ENCODE measurements around the gene DPM3.

The DPM3 gene

GRCh38 chr1:155145491-155145890, 5.2 kb upstream of the DPM3 start:
- no peak for DNase-seq

- no peak for DNase-seq
Measured at GRCh38 chr1:155141749-155142148, 1.4 kb upstream of the DPM3 start.

GRCh38 chr1:155140630-155140953, 261 bp upstream of the DPM3 start:
- DNase-seq, result no peak

GRCh38 chr1:155137154-155137949, 3.0 kb downstream of the DPM3 start:
- no peak for DNase-seq

- DNase-seq, result no peak
Measured at GRCh38 chr1:155136748-155137147, 3.6 kb downstream of the DPM3 start.

- peak; percentile 88 for DNase-seq
Measured at GRCh38 chr1:155135415-155136028, 4.8 kb downstream of the DPM3 start, which contains the start of gene SLC50A1. Gene SLC50A1 (plus strand): TSS chr1:155135852. CDS start chr1:155135912, 60 bp downstream.

GRCh38 chr1:155134880-155135414, 5.4 kb downstream of the DPM3 start:
- DNase-seq, result peak; percentile 46

GRCh38 chr1:155134322-155134721, 6.0 kb downstream of the DPM3 start:
- DNase-seq, result no peak

GRCh38 chr1:155133799-155134281, 6.5 kb downstream of the DPM3 start:
- DNase-seq, result no peak

GRCh38 chr1:155131856-155132255, 8.5 kb downstream of the DPM3 start:
- DNase-seq, result no peak

- no peak for DNase-seq
Measured at GRCh38 chr1:155131285-155131684, 9.0 kb downstream of the DPM3 start.

GRCh38 chr1:155130272-155131006, 9.9 kb downstream of the DPM3 start:
- DNase-seq, result no peak

GRCh38 chr1:155128755-155129473, 11.4 kb downstream of the DPM3 start:
- DNase-seq, result no peak

GRCh38 chr1:155127967-155128754, 12.2 kb downstream of the DPM3 start:
- DNase-seq, result no peak

GRCh38 chr1:155127105-155127966, 13.0 kb downstream of the DPM3 start, which contains the start of gene EFNA1:
Gene EFNA1 (plus strand): TSS chr1:155127876. CDS start chr1:155127978, 102 bp downstream.
- DNase-seq, result no peak

GRCh38 chr1:155126556-155127104, 13.7 kb downstream of the DPM3 start:
- no peak for DNase-seq

GRCh38 chr1:155125946-155126555, 14.3 kb downstream of the DPM3 start:
- no peak for DNase-seq

GRCh38 chr1:155125511-155125945, 14.8 kb downstream of the DPM3 start:
- no peak for DNase-seq

GRCh38 chr1:155124503-155125463, 15.5 kb downstream of the DPM3 start:
- DNase-seq, result no peak

All from GOT3 (cell line).